BJ (cell line): Measurements from ENCODE around the gene LINS1. TPM values are rescaled to one million over a fixed set of nuclear protein-coding genes. Genes with fewer than 3 reads are reported as not detected.
A peak's percentile ranks its signal among the peaks of the same experiment; 100 is the strongest.

ENCODE experiments used
- CTCF ChIA-PET: fragments of 350-600 bp; formaldehyde crosslinking; extraction: SDS; loops from one replicate; lab custom pipeline; 2021; ENCODE audit warnings: antibody characterized with exemption, inconsistent platforms; lab: Yijun Ruan, JAX
- POLR2A ChIA-PET: fragments of 300-600 bp; sonication (Branson Sonifier 250); formaldehyde crosslinking; extraction: SDS; loops from one replicate; lab custom pipeline; 2021; ENCODE audit warnings: antibody characterized with exemption; lab: Charles Lee
- DNase-seq: peaks from one replicate; pipeline ENCODE4 v3.0.0-alpha.2; 2011; ENCODE audit warnings: low read depth
- H3K27me3 ChIP-seq: 2 replicates; pipeline ENCODE4 v1.6.0; 2011; ENCODE audit warnings: low read length; ENCODE audit not compliant: control insufficient read depth, insufficient read depth
- H3K36me3 ChIP-seq: 2 replicates; pipeline ENCODE4 v1.5.1; 2011; ENCODE audit warnings: low read length; ENCODE audit not compliant: control insufficient read depth, insufficient read depth
- H3K4me3 ChIP-seq: 2 replicates; pipeline ENCODE4 v1.5.1; 2011; ENCODE audit warnings: low read depth, mild to moderate bottlenecking, control low read depth, low read length
- CTCF ChIP-seq: IDR thresholded peaks from 2 replicates; pipeline ENCODE4 v1.5.1; 2011; ENCODE audit warnings: low read depth, mild to moderate bottlenecking, control low read depth, inconsistent platforms, low read length, moderate library complexity; ENCODE audit not compliant: insufficient read depth
- polyA minus RNA-seq: library from RNA; depleted of rRNA, polyadenylated mRNA; stranded (reverse); fragments of >200 nt; gene quantifications from 2 replicates; pipeline ENCODE4 v1.2.3, GENCODE V29; 2011; rRNA and poly(A)+ RNA removed
- polyA plus RNA-seq: library from polyadenylated mRNA; depleted of rRNA; stranded (reverse); fragments of >200 nt; gene quantifications from 2 replicates; pipeline ENCODE4 v1.2.3, GENCODE V29; 2011; rRNA removed

Gene LINS1
- 5.9 and 7.6 TPM in 2 replicates for polyA plus RNA-seq
- 6.9 and 9.3 TPM in 2 replicates for polyA minus RNA-seq

- Histone ChIP-seq H3K36me3 (peaks cover 2% of the 10 kb centered on the region; the same call in 1 of the 2 replicates), H3K27me3 (no peaks in the 10 kb centered on the region), H3K4me3 (peak within 1 kb of the TSS; percentile 93)
- TF ChIP-seq CTCF = no peak
- POLR2A ChIA-PET = interaction anchor here (0.6 kb wide), 1 partner anchor 434 kb away, joined by 3 read pairs; no protein-coding TSS in a partner anchor
- DNase-seq = peak; percentile 100
- CTCF ChIA-PET = interaction anchor here (1.0 to 1.5 kb wide), 3 partner anchors 9 to 252 kb away, joined by 3 to 4 read pairs (median 4); no protein-coding TSS in a partner anchor
Measured at GRCh38 chr15:100602064-100602822, at the start of gene LINS1, which contains the start of gene ASB7. Gene LINS1 (minus strand): TSS chr15:100602184. CDS start chr15:100580842, 21,342 bp downstream. Gene ASB7 (plus strand): TSS chr15:100602589. CDS start chr15:100612217, 9,628 bp downstream.

- CTCF ChIA-PET = interaction anchor here (1.0 to 1.2 kb wide), 2 partner anchors 21 to 70 kb away, joined by 4 read pairs; no protein-coding TSS in a partner anchor
- peak; percentile 26 for DNase-seq
Measured at GRCh38 chr15:100651253-100651652, 49.3 kb upstream of the LINS1 start.

GRCh38 chr15:100650685-100651084, 48.7 kb upstream of the LINS1 start:
- Histone ChIP-seq H3K4me3 (no peak overlapping the region), H3K36me3 (no peaks in the 10 kb centered on the region), H3K27me3 (no peaks in the 10 kb centered on the region)
- CTCF ChIA-PET = interaction anchor here (1.0 to 1.2 kb wide), 3 partner anchors 23 to 199 kb away, joined by 3 read pairs; no protein-coding TSS in a partner anchor
- no peak for DNase-seq
- POLR2A ChIA-PET = no interaction called here
- TF ChIP-seq CTCF = no peak

More at GRCh38 chr15:100651253-100651652, 49.3 kb upstream of the LINS1 start:
- POLR2A ChIA-PET = no interaction called here
- no peak overlapping the region for H3K4me3 ChIP-seq
- no peaks in the 10 kb centered on the region for H3K36me3 ChIP-seq
- H3K27me3 ChIP-seq = no peaks in the 10 kb centered on the region
- TF ChIP-seq CTCF = peak; percentile 22; the same call in 1 of the 2 replicates

- no peaks in the 10 kb centered on the region for H3K27me3 ChIP-seq
- H3K36me3 ChIP-seq = no peaks in the 10 kb centered on the region; the same call in 1 of the 2 replicates
- no peak for TF ChIP-seq CTCF
- ChIA-PET POLR2A (no interaction called here), CTCF (interaction anchor here (1.5 kb wide), 1 partner anchor 14 kb away, joined by 3 read pairs; no protein-coding TSS in a partner anchor)
- no peak for DNase-seq
- no peak overlapping the region for H3K4me3 ChIP-seq
Measured at GRCh38 chr15:100648951-100649350, 47.0 kb upstream of the LINS1 start.

- Histone ChIP-seq H3K4me3 (no peak overlapping the region), H3K27me3 (no peaks in the 10 kb centered on the region), H3K36me3 (no peaks in the 10 kb centered on the region; the same call in 1 of the 2 replicates)
- CTCF ChIA-PET = interaction anchor here (2.2 kb wide), 1 partner anchor 272 kb away, joined by 7 read pairs; the partner anchor contains the start of gene LRRK1
- no peak for TF ChIP-seq CTCF
- POLR2A ChIA-PET = no interaction called here
- no peak for DNase-seq
Measured at GRCh38 chr15:100645671-100646070, 43.7 kb upstream of the LINS1 start.
